HEK293T (cell line): ENCODE data around the gene TLR5.

ENCODE experiments used
- CTCF ChIA-PET: fragments of 350-600 bp; formaldehyde crosslinking; extraction: SDS; loops from one replicate; lab custom pipeline; 2021; ENCODE audit warnings: antibody characterized with exemption, inconsistent platforms; lab: Yijun Ruan, JAX
- POLR2A ChIA-PET: fragments of 350-600 bp; formaldehyde crosslinking; extraction: SDS; loops from one replicate; lab custom pipeline; 2020; ENCODE audit warnings: antibody characterized with exemption, inconsistent platforms; lab: Yijun Ruan, JAX
- DNase-seq: peaks from one replicate; pipeline ENCODE4 v3.0.0; 2012; ENCODE audit warnings: mixed read lengths; ENCODE audit errors: extremely low spot score
- ARNT ChIP-seq: fragments of 450-650 bp; IDR thresholded peaks from 2 replicates; pipeline ENCODE4 v1.6.1; 2017; ENCODE audit warnings: mild to moderate bottlenecking
- BHLHE40 ChIP-seq: fragments of 450-650 bp; IDR thresholded peaks from 2 replicates; pipeline ENCODE4 v1.6.1; 2016; ENCODE audit warnings: mild to moderate bottlenecking, moderate library complexity, borderline replicate concordance
- CTBP1 ChIP-seq: fragments of 450-650 bp; IDR thresholded peaks from 2 replicates; pipeline ENCODE4 v1.6.1; 2016; ENCODE audit warnings: borderline replicate concordance
- ELF4 ChIP-seq: fragments of 450-650 bp; IDR thresholded peaks from 2 replicates; pipeline ENCODE4 v1.6.1; 2017; ENCODE audit warnings: antibody characterized with exemption
- FOXA1 ChIP-seq: fragments of 450-650 bp; IDR thresholded peaks from 2 replicates; pipeline ENCODE4 v1.6.1; 2016; ENCODE audit warnings: mild to moderate bottlenecking
- FOXK2 ChIP-seq: fragments of 450-650 bp; IDR thresholded peaks from 2 replicates; pipeline ENCODE4 v1.6.1; 2016; ENCODE audit warnings: mild to moderate bottlenecking
- FOXM1 ChIP-seq: fragments of 450-650 bp; IDR thresholded peaks from 2 replicates; pipeline ENCODE4 v1.6.1; 2017; ENCODE audit warnings: mild to moderate bottlenecking, borderline replicate concordance
- HDGF ChIP-seq: fragments of 450-650 bp; IDR thresholded peaks from 2 replicates; pipeline ENCODE4 v1.6.1; 2017; ENCODE audit warnings: antibody characterized with exemption, borderline replicate concordance
- L3MBTL2 ChIP-seq: fragments of 450-650 bp; conservative IDR thresholded peaks from 2 replicates; pipeline ENCODE4 v1.6.1; 2016; ENCODE audit warnings: mild to moderate bottlenecking
- LEF1 ChIP-seq: fragments of 450-650 bp; IDR thresholded peaks from 2 replicates; pipeline ENCODE4 v1.6.1; 2017; ENCODE audit warnings: mild to moderate bottlenecking, borderline replicate concordance
- NFRKB ChIP-seq: fragments of 450-650 bp; IDR thresholded peaks from 2 replicates; pipeline ENCODE4 v1.6.1; 2016; ENCODE audit warnings: mild to moderate bottlenecking, moderate library complexity
- SP1 ChIP-seq: fragments of 450-650 bp; IDR thresholded peaks from 2 replicates; pipeline ENCODE4 v1.6.1; 2017
- SUZ12 ChIP-seq: fragments of 450-650 bp; IDR thresholded peaks from 2 replicates; pipeline ENCODE4 v1.6.1; 2016; ENCODE audit warnings: mild to moderate bottlenecking
- TARDBP ChIP-seq: fragments of 450-650 bp; IDR thresholded peaks from 2 replicates; pipeline ENCODE4 v1.6.1; 2016
- ZNF384 ChIP-seq: fragments of 450-650 bp; IDR thresholded peaks from 2 replicates; pipeline ENCODE4 v1.6.1; 2016
- TF ChIP-seq, protein P1 (sequence below): fragments of 450-650 bp; IDR thresholded peaks from 2 replicates; pipeline ENCODE4 v1.6.1; 2016

The TLR5 gene

DNA sequence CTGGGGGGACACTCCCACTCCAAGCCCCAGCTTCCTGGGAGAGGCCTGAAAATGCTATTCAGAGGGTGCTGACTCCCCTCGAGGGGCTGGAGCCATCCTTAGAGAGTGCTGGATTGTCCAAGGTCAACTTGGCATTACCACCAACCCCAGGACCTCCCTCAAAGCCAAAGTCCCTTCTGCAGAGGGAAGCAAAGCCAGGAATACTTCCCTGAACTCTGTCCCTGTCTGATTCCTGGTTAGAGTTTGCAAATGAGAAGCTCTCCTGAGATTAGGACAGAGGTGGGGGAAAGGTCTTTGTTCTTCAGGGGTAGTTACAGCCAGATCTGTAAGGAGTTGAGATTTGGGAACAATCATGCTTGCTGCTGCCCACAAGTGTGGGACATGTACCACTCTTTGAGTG lies 45.3 kb downstream of the TLR5 start:
- POLR2A ChIA-PET: no interaction called here
- TF ChIP-seq L3MBTL2: no peak
- TF ChIP-seq, protein P1, sequence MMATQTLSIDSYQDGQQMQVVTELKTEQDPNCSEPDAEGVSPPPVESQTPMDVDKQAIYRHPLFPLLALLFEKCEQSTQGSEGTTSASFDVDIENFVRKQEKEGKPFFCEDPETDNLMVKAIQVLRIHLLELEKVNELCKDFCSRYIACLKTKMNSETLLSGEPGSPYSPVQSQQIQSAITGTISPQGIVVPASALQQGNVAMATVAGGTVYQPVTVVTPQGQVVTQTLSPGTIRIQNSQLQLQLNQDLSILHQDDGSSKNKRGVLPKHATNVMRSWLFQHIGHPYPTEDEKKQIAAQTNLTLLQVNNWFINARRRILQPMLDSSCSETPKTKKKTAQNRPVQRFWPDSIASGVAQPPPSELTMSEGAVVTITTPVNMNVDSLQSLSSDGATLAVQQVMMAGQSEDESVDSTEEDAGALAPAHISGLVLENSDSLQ: no peak
- no peak for TF ChIP-seq TARDBP
- TF ChIP-seq CTBP1: no peak
- CTCF ChIA-PET: interaction anchor here (1.0 to 1.9 kb wide), 3 partner anchors 8 to 36 kb away, joined by 3 to 12 read pairs (median 5); no protein-coding TSS in a partner anchor
- DNase-seq: no peak

DNA sequence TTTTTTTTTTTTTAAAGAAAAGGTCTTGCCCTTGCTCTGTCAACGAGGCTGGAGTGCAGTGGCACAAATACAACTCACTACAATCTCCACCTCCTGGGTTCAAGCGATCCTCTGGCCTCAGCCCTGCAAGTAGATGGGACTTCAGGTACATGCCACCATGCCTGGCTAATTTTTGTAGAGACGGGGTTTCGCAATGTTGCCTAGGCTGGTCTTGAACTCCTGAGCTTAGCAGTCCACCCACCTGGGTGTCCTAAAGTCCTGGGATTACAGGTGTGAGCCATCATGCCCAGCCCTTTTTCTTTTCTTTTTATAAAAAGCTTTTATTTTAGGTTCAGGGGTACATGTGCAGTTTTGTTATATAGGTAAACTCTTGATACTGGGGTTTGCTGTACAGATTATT lies 47.2 kb downstream of the TLR5 start:
- DNase-seq: no peak
- ChIA-PET POLR2A (no interaction called here), CTCF (interaction anchor here (1.4 kb wide), 1 partner anchor 28 kb away, joined by 5 read pairs; no protein-coding TSS in a partner anchor)
- no peak for TF ChIP-seq HDGF
- no peak for TF ChIP-seq LEF1
- TF ChIP-seq FOXK2: no peak
- TF ChIP-seq BHLHE40: no peak
- TF ChIP-seq ELF4: no peak
- no peak for TF ChIP-seq SUZ12
- no peak for TF ChIP-seq TARDBP
- no peak for TF ChIP-seq ZNF384
- TF ChIP-seq L3MBTL2: no peak
- TF ChIP-seq, protein P1: no peak
- no peak for TF ChIP-seq ARNT
- no peak for TF ChIP-seq CTBP1
- TF ChIP-seq NFRKB: no peak

DNA sequence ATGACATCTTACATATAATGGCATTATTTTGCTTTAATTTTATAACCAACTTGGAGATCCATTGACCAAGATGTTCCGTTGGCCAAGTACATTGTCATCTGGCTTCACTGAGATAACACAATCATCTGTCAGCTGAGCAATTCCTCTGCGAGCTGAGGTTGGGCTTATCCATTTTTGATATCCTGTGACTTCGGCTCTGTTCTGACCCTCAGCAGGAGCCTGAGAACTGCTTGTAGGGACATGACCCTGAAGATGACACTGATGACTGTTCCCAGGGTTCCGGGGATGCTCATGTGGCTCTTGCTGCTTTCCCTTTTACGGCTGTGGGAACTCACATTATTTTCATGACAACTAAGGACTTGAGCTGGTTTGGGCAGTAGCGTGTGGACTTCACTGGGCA lies 51.2 kb downstream of the TLR5 start:
- TF ChIP-seq SUZ12: no peak
- POLR2A ChIA-PET: no interaction called here
- no peak for DNase-seq
- CTCF ChIA-PET: interaction anchor here (2.0 to 2.6 kb wide), 2 partner anchors 12 to 32 kb away, joined by 9 to 29 read pairs; no protein-coding TSS in a partner anchor

DNA sequence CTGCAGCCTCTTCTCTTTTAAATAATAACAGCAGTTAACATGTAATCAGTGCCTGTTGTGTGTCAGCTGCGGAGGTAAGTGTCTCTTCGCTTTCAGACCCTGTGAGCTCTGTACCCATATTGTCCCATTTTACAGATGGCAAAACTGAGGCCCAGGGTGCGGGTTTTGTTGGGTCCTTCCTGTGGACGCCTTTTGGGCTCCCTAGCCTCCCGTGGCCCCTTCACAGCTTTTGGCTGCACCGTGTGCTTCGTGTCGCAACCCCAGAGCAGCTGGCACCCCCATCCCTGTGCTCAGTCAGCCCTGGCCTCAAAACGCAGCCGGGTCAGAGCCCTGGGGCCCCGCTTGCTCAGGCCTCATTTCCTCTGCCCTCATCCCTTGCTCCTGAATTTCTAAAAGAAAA lies 53.8 kb downstream of the TLR5 start:
- TF ChIP-seq FOXK2 (no peak), LEF1 (no peak), SP1 (no peak), FOXM1 (no peak), CTBP1 (no peak), BHLHE40 (no peak), ARNT (no peak), SUZ12 (no peak), ELF4 (no peak), HDGF (no peak), FOXA1 (no peak)
- TF ChIP-seq, protein P1: no peak
- ChIA-PET POLR2A (interaction anchor here (1.0 kb wide), 1 partner anchor 19 kb away, joined by 3 read pairs; no protein-coding TSS in a partner anchor), CTCF (interaction anchor here (0.7 to 2.6 kb wide), 14 partner anchors 10 to 623 kb away, joined by 3 to 29 read pairs (median 9); no protein-coding TSS in a partner anchor)
- no peak for DNase-seq

DNA sequence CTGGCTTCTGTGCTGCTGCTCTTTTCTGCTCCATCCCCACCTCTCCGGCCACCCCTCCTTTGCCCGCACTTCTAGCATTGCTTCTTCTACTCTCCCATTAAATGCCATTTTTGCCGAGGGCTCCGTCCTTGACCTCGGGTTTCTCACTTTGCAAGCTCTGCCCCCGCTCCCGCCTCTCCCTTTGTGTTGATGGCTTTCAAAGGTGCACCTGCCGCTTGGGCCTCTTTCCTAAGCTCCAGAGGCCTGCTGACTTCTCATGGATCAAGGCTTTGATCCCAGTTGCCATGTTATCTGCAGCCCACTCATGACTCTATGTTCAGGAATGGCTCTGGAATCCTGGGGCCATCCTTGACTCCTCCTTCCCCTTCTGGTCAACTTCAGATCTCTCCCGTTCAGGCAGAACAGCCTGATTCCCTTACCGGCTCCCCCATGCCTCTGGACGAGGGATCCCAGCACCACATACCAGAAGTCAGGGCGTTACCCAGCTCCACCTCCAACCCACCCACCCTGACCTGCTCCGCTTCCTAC lies 54.3 kb downstream of the TLR5 start:
- CTCF ChIA-PET: interaction anchor here (1.5 to 2.6 kb wide), 2 partner anchors 40 to 595 kb away, joined by 9 to 28 read pairs; no protein-coding TSS in a partner anchor
- no peak for TF ChIP-seq FOXA1
- TF ChIP-seq ARNT: no peak
- TF ChIP-seq LEF1: no peak
- no peak for TF ChIP-seq BHLHE40
- TF ChIP-seq ELF4: no peak
- DNase-seq: no peak
- POLR2A ChIA-PET: no interaction called here

DNA sequence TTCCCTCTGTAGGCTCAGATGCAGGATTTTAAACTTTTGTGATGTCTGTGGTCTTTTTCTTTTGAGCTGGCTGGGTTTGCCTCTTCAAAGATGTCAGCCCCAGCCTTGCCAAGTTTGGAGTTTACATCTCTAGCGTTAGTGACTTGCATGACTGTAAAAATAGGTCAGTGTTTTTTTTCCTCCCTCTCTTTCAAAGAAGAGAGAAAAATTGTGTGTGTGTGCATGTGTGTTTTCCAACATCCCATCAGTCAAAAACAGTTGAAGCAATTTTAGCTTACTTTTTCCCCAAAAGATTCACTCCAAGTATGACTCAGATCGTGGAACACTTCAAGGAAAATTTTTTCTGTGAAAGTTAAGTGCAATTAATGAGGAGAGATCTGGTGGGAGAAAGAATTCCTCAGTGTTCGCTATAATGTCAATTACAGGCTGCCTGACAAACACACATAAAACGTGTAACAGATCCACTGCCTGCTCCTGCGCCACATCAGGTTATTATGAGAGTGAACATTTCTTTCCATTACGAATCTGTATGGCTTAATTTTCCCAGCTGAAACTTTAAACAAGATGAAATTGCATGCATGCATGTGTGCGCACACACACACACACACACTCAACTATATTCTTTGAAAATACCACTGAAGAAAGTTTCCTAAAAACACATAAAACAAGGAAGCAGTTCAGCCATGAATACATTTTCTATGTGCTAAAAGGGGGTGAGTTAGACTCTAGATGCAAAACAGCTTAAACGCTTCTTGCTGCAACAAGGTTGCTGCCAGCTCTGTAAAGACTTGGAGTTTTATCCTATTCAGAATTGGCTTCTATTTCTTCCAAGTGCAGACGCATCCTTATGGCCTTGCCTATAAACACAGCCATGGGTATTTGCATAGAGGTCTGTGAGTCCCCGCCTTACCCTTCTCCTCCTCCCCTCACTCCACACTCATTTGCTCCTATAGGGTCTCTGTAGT lies 55.5 kb downstream of the TLR5 start:
- TF ChIP-seq TARDBP: no peak
- no peak for TF ChIP-seq NFRKB
- TF ChIP-seq FOXM1: no peak
- TF ChIP-seq ARNT: no peak
- no peak for TF ChIP-seq LEF1
- TF ChIP-seq CTBP1: no peak
- TF ChIP-seq, protein P1: no peak
- TF ChIP-seq L3MBTL2: no peak
- TF ChIP-seq FOXA1: no peak
- no peak for TF ChIP-seq ELF4
- no peak for TF ChIP-seq BHLHE40
- DNase-seq: no peak
- ChIA-PET POLR2A (no interaction called here), CTCF (interaction anchor here (0.6 to 1.5 kb wide), 4 partner anchors 15 to 443 kb away, joined by 3 to 12 read pairs (median 8); no protein-coding TSS in a partner anchor)
